Measurements from ENCODE around the gene METTL9. TPM values are rescaled to one million over a fixed set of nuclear protein-coding genes. Genes with fewer than 3 reads are reported as not detected.
A peak's percentile ranks its signal among the peaks of the same experiment; 100 is the strongest.
"Not testable (repeated sequence)": the region's sequence is repeated elsewhere in the genome, so short reads cannot be mapped to it uniquely, and the experiment has no call there.

The METTL9 gene
- total and polyA plus RNA-seq, 4 donors, result 50.0 to 98.2 (median 61.3) TPM

- Histone ChIP-seq H3K27ac (ENCODE audit: low read depth in 1 of 2, low read length in 2 of 2) (no peak overlapping the region), H3K4me3 (ENCODE audit: low read length in 2 of 2) (no peak overlapping the region), H3K36me3 (ENCODE audit: control insufficient read depth in 1 of 2, insufficient read depth in 2 of 2, low read length in 1 of 2) (no peaks in the 10 kb centered on the region), H3K9me3 (ENCODE audit: control insufficient read depth, low read length) (no peaks in the 10 kb centered on the region), H3K27me3 (ENCODE audit: control insufficient read depth in 1 of 2, insufficient read depth in 2 of 2, low read length in 1 of 2) (no peaks in the 10 kb centered on the region), H3K4me1 (ENCODE audit: control insufficient read depth in 1 of 2, insufficient read depth in 2 of 2, low read length in 2 of 2) (no peaks in the 10 kb centered on the region)
- 82 to 87% methylated on average over 4 of the region's 4 CpGs for WGBS, 2 donors
- intact Hi-C loops (cut with DNase I), result no loop called here
- DNase-seq (peak in 1 of 2 donors; percentile 32), ATAC-seq (ENCODE audit: low FRiP score) (no peak)
Measured at GRCh38 chr16:21566891-21567414, 32.4 kb upstream of the METTL9 start.

- H3K27me3 ChIP-seq (ENCODE audit: control insufficient read depth in 1 of 2, insufficient read depth in 2 of 2, low read length in 1 of 2); intact Hi-C loops (cut with DNase I); H3K36me3 ChIP-seq (ENCODE audit: control insufficient read depth in 1 of 2, insufficient read depth in 2 of 2, low read length in 1 of 2); H3K4me3 ChIP-seq (ENCODE audit: low read length in 2 of 2); H3K9me3 ChIP-seq (ENCODE audit: control insufficient read depth, low read length); H3K4me1 ChIP-seq (ENCODE audit: control insufficient read depth in 1 of 2, insufficient read depth in 2 of 2, low read length in 2 of 2); ATAC-seq (ENCODE audit: low FRiP score); H3K27ac ChIP-seq (ENCODE audit: low read depth in 1 of 2, low read length in 2 of 2): not testable (repeated sequence)
- WGBS, 2 donors, result 91 to 94% methylated on average over 4 of the region's 4 CpGs
- DNase-seq, result peak in 1 of 2 donors; percentile 53
Measured at GRCh38 chr16:21567496-21567895, 31.9 kb upstream of the METTL9 start.

GRCh38 chr16:21568502-21569189 lies 30.7 kb upstream of the METTL9 start:
- Histone ChIP-seq H3K27me3 (ENCODE audit: control insufficient read depth in 1 of 2, insufficient read depth in 2 of 2, low read length in 1 of 2) (no peaks in the 10 kb centered on the region), H3K9me3 (ENCODE audit: control insufficient read depth, low read length) (no peaks in the 10 kb centered on the region), H3K4me3 (ENCODE audit: low read length in 2 of 2) (no peak overlapping the region), H3K4me1 (ENCODE audit: control insufficient read depth in 1 of 2, insufficient read depth in 2 of 2, low read length in 2 of 2) (no peaks in the 10 kb centered on the region), H3K36me3 (ENCODE audit: control insufficient read depth in 1 of 2, insufficient read depth in 2 of 2, low read length in 1 of 2) (no peaks in the 10 kb centered on the region), H3K27ac (ENCODE audit: low read depth in 1 of 2, low read length in 2 of 2) (no peak overlapping the region)
- no peak for ATAC-seq (ENCODE audit: low FRiP score)
- intact Hi-C loops (cut with DNase I), result no loop called here
- DNase-seq, result peak in 1 of 2 donors; percentile 73
- WGBS, 2 donors, result 89 to 91% methylated on average over 6 of the region's 6 CpGs

GRCh38 chr16:21570676-21571017 lies 28.7 kb upstream of the METTL9 start:
- intact Hi-C loops (cut with DNase I), result no loop called here
- Histone ChIP-seq H3K36me3 (ENCODE audit: control insufficient read depth in 1 of 2, insufficient read depth in 2 of 2, low read length in 1 of 2) (no peaks in the 10 kb centered on the region), H3K27me3 (ENCODE audit: control insufficient read depth in 1 of 2, insufficient read depth in 2 of 2, low read length in 1 of 2) (no peaks in the 10 kb centered on the region), H3K4me3 (ENCODE audit: low read length in 2 of 2) (no peak overlapping the region), H3K9me3 (ENCODE audit: control insufficient read depth, low read length) (no peaks in the 10 kb centered on the region), H3K4me1 (ENCODE audit: control insufficient read depth in 1 of 2, insufficient read depth in 2 of 2, low read length in 2 of 2) (no peaks in the 10 kb centered on the region), H3K27ac (ENCODE audit: low read depth in 1 of 2, low read length in 2 of 2) (no peak overlapping the region)
- DNase-seq, result no peak
- ATAC-seq (ENCODE audit: low FRiP score), result no peak
- 91 to 92% methylated on average over 4 of the region's 4 CpGs for WGBS, 2 donors

GRCh38 chr16:21573506-21573905 lies 25.9 kb upstream of the METTL9 start:
- 94 to 95% methylated on average over 9 of the region's 9 CpGs for WGBS, 2 donors
- H3K4me3 ChIP-seq (ENCODE audit: low read length in 2 of 2); H3K27ac ChIP-seq (ENCODE audit: low read depth in 1 of 2, low read length in 2 of 2); intact Hi-C loops (cut with DNase I); H3K4me1 ChIP-seq (ENCODE audit: control insufficient read depth in 1 of 2, insufficient read depth in 2 of 2, low read length in 2 of 2); DNase-seq; H3K27me3 ChIP-seq (ENCODE audit: control insufficient read depth in 1 of 2, insufficient read depth in 2 of 2, low read length in 1 of 2); H3K9me3 ChIP-seq (ENCODE audit: control insufficient read depth, low read length); ATAC-seq (ENCODE audit: low FRiP score); H3K36me3 ChIP-seq (ENCODE audit: control insufficient read depth in 1 of 2, insufficient read depth in 2 of 2, low read length in 1 of 2): not testable (repeated sequence)

- Histone ChIP-seq H3K4me1 (ENCODE audit: control insufficient read depth in 1 of 2, insufficient read depth in 2 of 2, low read length in 2 of 2) (no peaks in the 10 kb centered on the region), H3K4me3 (ENCODE audit: low read length in 2 of 2) (no peak overlapping the region), H3K9me3 (ENCODE audit: control insufficient read depth, low read length) (no peaks in the 10 kb centered on the region), H3K27me3 (ENCODE audit: control insufficient read depth in 1 of 2, insufficient read depth in 2 of 2, low read length in 1 of 2) (no peaks in the 10 kb centered on the region), H3K27ac (ENCODE audit: low read depth in 1 of 2, low read length in 2 of 2) (no peak overlapping the region), H3K36me3 (ENCODE audit: control insufficient read depth in 1 of 2, insufficient read depth in 2 of 2, low read length in 1 of 2) (no peaks in the 10 kb centered on the region)
- WGBS, 2 donors, result 78 to 79% methylated on average over 4 of the region's 4 CpGs
- no peak for DNase-seq
- no peak for ATAC-seq (ENCODE audit: low FRiP score)
- intact Hi-C loops (cut with DNase I), result no loop called here
Measured at GRCh38 chr16:21574372-21574771, 25.0 kb upstream of the METTL9 start.

GRCh38 chr16:21576323-21576722 lies 23.1 kb upstream of the METTL9 start:
- H3K27ac ChIP-seq (ENCODE audit: low read depth in 1 of 2, low read length in 2 of 2); H3K4me1 ChIP-seq (ENCODE audit: control insufficient read depth in 1 of 2, insufficient read depth in 2 of 2, low read length in 2 of 2); H3K4me3 ChIP-seq (ENCODE audit: low read length in 2 of 2); H3K9me3 ChIP-seq (ENCODE audit: control insufficient read depth, low read length); H3K27me3 ChIP-seq (ENCODE audit: control insufficient read depth in 1 of 2, insufficient read depth in 2 of 2, low read length in 1 of 2); DNase-seq; ATAC-seq (ENCODE audit: low FRiP score); H3K36me3 ChIP-seq (ENCODE audit: control insufficient read depth in 1 of 2, insufficient read depth in 2 of 2, low read length in 1 of 2); intact Hi-C loops (cut with DNase I): not testable (repeated sequence)
- WGBS, 2 donors, result 89 to 91% methylated on average over 2 of the region's 2 CpGs

- H3K4me1 ChIP-seq (ENCODE audit: control insufficient read depth in 1 of 2, insufficient read depth in 2 of 2, low read length in 2 of 2); H3K36me3 ChIP-seq (ENCODE audit: control insufficient read depth in 1 of 2, insufficient read depth in 2 of 2, low read length in 1 of 2); ATAC-seq (ENCODE audit: low FRiP score); H3K27ac ChIP-seq (ENCODE audit: low read depth in 1 of 2, low read length in 2 of 2); intact Hi-C loops (cut with DNase I); H3K27me3 ChIP-seq (ENCODE audit: control insufficient read depth in 1 of 2, insufficient read depth in 2 of 2, low read length in 1 of 2); DNase-seq; H3K4me3 ChIP-seq (ENCODE audit: low read length in 2 of 2); H3K9me3 ChIP-seq (ENCODE audit: control insufficient read depth, low read length): not testable (repeated sequence)
- WGBS, 2 donors, result 80 to 89% methylated on average over 2 of the region's 2 CpGs
Measured at GRCh38 chr16:21577487-21577886, 21.9 kb upstream of the METTL9 start.

- ATAC-seq (ENCODE audit: low FRiP score); intact Hi-C loops (cut with DNase I): not testable (repeated sequence)
Measured at GRCh38 chr16:21578311-21578710, 21.1 kb upstream of the METTL9 start.

More at GRCh38 chr16:21578311-21578710, 21.1 kb upstream of the METTL9 start:
- H3K9me3 ChIP-seq (ENCODE audit: control insufficient read depth, low read length); DNase-seq; H3K27me3 ChIP-seq (ENCODE audit: control insufficient read depth in 1 of 2, insufficient read depth in 2 of 2, low read length in 1 of 2); H3K4me1 ChIP-seq (ENCODE audit: control insufficient read depth in 1 of 2, insufficient read depth in 2 of 2, low read length in 2 of 2); H3K36me3 ChIP-seq (ENCODE audit: control insufficient read depth in 1 of 2, insufficient read depth in 2 of 2, low read length in 1 of 2); H3K27ac ChIP-seq (ENCODE audit: low read depth in 1 of 2, low read length in 2 of 2); H3K4me3 ChIP-seq (ENCODE audit: low read length in 2 of 2): not testable (repeated sequence)
- WGBS, 2 donors, result 92% methylated on average over 5 of the region's 5 CpGs
